ENCODE data around the gene CELF5. TPM values are rescaled to one million over a fixed set of nuclear protein-coding genes. Genes with fewer than 3 reads are reported as not detected.

Gene CELF5
- total RNA-seq, 1 experiment from 2014 or later = 2.5 TPM

GRCh38 chr19:3229346-3229743, 4.9 kb downstream of the CELF5 start:
- ChIA-PET RAD21 (ENCODE audit: low non-redundant PET in 1 of 2, low total read pairs in 2 of 2, uncharacterized antibody in 2 of 2, unreplicated experiment in 2 of 2) (no interaction called here), CTCF (interaction anchor here (0.6 to 0.8 kb wide), 2 partner anchors 292 to 581 kb away, joined by 3 read pairs; no protein-coding TSS in a partner anchor), POLR2A (no interaction called here)
- intact Hi-C loops (cut with micrococcal nuclease) = no loop called here
- Histone ChIP-seq H3K4me1 (ENCODE audit: control insufficient read depth in 1 of 2, insufficient read depth in 2 of 2, low read length in 2 of 2) (no peaks in the 10 kb centered on the region; a peak in 1 of 4 replicates), H3K4me3 (replicated peaks in 1 of 2; ENCODE audit: low read depth in 1 of 2, low read length in 2 of 2) (no peak overlapping the region), H4K20me1 (ENCODE audit: insufficient read depth) (no peaks in the 10 kb centered on the region), H3K9me2 (ENCODE audit: insufficient read depth) (no peaks in the 10 kb centered on the region), H3K36me3 (ENCODE audit: control insufficient read depth in 1 of 2, insufficient read depth in 2 of 2, low read length in 2 of 2) (no peaks in the 10 kb centered on the region), H3K9ac (ENCODE audit: low read length) (no peak overlapping the region), H3K9me3 (ENCODE audit: control insufficient read depth in 1 of 2, insufficient read depth in 1 of 2, low read depth in 1 of 2, low read length in 2 of 2) (no peaks in the 10 kb centered on the region), H3K27ac (ENCODE audit: low read depth, low read length) (no peak overlapping the region), H3K4me2 (ENCODE audit: low read length) (no peak overlapping the region), H3K79me2 (ENCODE audit: insufficient read depth, low read length) (no peaks in the 10 kb centered on the region), H3K27me3 (ENCODE audit: insufficient read depth, low read length) (peaks cover 8% of the 10 kb centered on the region), H2AFZ (ENCODE audit: low read depth, low read length, poor library complexity, severe bottlenecking) (no peak overlapping the region)
- DNase-seq (ENCODE audit: low read depth, low spot score) (no peak), ATAC-seq (no peak)
- no peak for TF ChIP-seq SP1 (IDR thresholded peaks at IDR 0.05; ENCODE audit: low read depth)
- no peak for TF ChIP-seq SRF (IDR thresholded peaks at IDR 0.05; ENCODE audit: low read depth)
- no peak for TF ChIP-seq SIN3A (IDR thresholded peaks at IDR 0.05; ENCODE audit: low read depth)
- TF ChIP-seq ELF1 (IDR thresholded peaks at IDR 0.05; ENCODE audit: borderline replicate concordance, low read depth) = no peak
- TF ChIP-seq TCF7L2 (IDR thresholded peaks at IDR 0.05; ENCODE audit: borderline replicate concordance, extremely low read depth, insufficient read depth, insufficient read length) = no peak
- TF ChIP-seq ZFX (IDR thresholded peaks at IDR 0.05) = no peak
- no peak for TF ChIP-seq CBX3 (IDR thresholded peaks at IDR 0.05; ENCODE audit: low read depth)
- no peak for TF ChIP-seq CTCF (IDR thresholded peaks at IDR 0.05 in 2 of 3, conservative IDR thresholded peaks at IDR 0.05 in 1 of 3; ENCODE audit: borderline replicate concordance in 1 of 3, insufficient read depth in 1 of 3, low read depth in 2 of 3, low read length in 2 of 3)
- no peak for TF ChIP-seq YY1 (IDR thresholded peaks at IDR 0.05; ENCODE audit: extremely low read depth, insufficient replicate concordance, low read depth, low read length)
- TF ChIP-seq EGR1 (IDR thresholded peaks at IDR 0.05; ENCODE audit: low read depth) = no peak
- no peak for TF ChIP-seq MAX (IDR thresholded peaks at IDR 0.05)
- TF ChIP-seq, protein P1, sequence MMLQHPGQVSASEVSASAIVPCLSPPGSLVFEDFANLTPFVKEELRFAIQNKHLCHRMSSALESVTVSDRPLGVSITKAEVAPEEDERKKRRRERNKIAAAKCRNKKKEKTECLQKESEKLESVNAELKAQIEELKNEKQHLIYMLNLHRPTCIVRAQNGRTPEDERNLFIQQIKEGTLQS (IDR thresholded peaks at IDR 0.05) = no peak
- no peak for TF ChIP-seq EZH2 (IDR thresholded peaks at IDR 0.05)
- TF ChIP-seq FOSL1 (IDR thresholded peaks at IDR 0.05; ENCODE audit: low read depth) = no peak
- no peak for TF ChIP-seq RAD21 (IDR thresholded peaks at IDR 0.05; ENCODE audit: low read depth)
- TF ChIP-seq POLR2AphosphoS5 (IDR thresholded peaks at IDR 0.05; ENCODE audit: low read depth, low read length) = no peak
- no peak for TF ChIP-seq ZNF274 (IDR thresholded peaks at IDR 0.05; ENCODE audit: low read depth, low read length)
- TF ChIP-seq, protein P2, sequence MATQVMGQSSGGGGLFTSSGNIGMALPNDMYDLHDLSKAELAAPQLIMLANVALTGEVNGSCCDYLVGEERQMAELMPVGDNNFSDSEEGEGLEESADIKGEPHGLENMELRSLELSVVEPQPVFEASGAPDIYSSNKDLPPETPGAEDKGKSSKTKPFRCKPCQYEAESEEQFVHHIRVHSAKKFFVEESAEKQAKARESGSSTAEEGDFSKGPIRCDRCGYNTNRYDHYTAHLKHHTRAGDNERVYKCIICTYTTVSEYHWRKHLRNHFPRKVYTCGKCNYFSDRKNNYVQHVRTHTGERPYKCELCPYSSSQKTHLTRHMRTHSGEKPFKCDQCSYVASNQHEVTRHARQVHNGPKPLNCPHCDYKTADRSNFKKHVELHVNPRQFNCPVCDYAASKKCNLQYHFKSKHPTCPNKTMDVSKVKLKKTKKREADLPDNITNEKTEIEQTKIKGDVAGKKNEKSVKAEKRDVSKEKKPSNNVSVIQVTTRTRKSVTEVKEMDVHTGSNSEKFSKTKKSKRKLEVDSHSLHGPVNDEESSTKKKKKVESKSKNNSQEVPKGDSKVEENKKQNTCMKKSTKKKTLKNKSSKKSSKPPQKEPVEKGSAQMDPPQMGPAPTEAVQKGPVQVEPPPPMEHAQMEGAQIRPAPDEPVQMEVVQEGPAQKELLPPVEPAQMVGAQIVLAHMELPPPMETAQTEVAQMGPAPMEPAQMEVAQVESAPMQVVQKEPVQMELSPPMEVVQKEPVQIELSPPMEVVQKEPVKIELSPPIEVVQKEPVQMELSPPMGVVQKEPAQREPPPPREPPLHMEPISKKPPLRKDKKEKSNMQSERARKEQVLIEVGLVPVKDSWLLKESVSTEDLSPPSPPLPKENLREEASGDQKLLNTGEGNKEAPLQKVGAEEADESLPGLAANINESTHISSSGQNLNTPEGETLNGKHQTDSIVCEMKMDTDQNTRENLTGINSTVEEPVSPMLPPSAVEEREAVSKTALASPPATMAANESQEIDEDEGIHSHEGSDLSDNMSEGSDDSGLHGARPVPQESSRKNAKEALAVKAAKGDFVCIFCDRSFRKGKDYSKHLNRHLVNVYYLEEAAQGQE (IDR thresholded peaks at IDR 0.05; ENCODE audit: low read depth) = no peak
- no TSS peak for BruUV-seq (replicated peaks)

Data from HCT116 (cell line).